ENCODE results near the gene DUXB.

DNA sequence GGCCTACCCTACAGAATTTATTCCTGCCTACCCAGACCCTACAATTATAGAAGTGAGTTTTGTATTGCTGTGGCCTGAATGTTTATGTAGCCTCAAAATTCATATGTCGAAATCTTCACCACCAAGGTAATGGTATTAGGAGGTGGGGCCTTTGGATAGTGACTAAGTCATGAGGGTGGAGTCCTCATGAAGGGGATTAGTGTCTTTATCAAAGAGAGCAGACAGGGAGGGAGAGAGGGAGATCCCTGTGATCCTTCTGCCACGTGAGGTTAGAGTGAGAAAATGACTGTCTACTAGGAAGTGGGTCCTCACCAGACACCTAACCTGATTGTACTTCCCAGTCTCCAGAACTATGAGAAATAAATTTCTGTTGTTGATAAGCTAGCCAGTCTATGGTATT is 981 bp upstream of the DUXB start:
- TF ChIP-seq GATA2 (IDR thresholded peaks at IDR 0.05; ENCODE audit: low read depth, low read length) (no peak), GATA3 (IDR thresholded peaks at IDR 0.05; ENCODE audit: low read depth, low read length) (no peak)

Data from SH-SY5Y (cell line).